ENCODE measurements around the gene ELOVL2.
"Not testable (repeated sequence)": the region's sequence is repeated elsewhere in the genome, so short reads cannot be mapped to it uniquely, and the experiment has no call there.

Gene ELOVL2

GRCh38 chr6:11043961-11044711, at the start of gene ELOVL2:
Gene ELOVL2, minus strand, starts transcription at chr6:11044305. Its CDS starts 75 bp downstream, at chr6:11044230.
- H3K4me1 ChIP-seq (ENCODE audit: insufficient read depth, low read length): no peaks in the 10 kb centered on the region
- DNase-seq (no peak), ATAC-seq (ENCODE audit: insufficient read depth, low read depth) (no peak)
- H3K4me2 ChIP-seq (ENCODE audit: insufficient read depth, low read length): no peak within 1 kb of the TSS
- no peak within 1 kb of the TSS for H2AFZ ChIP-seq (ENCODE audit: low read depth, low read length)
- H3K79me2 ChIP-seq (ENCODE audit: insufficient read depth, low read length): no peaks in the 10 kb centered on the region
- H3K9ac ChIP-seq (ENCODE audit: low read depth, low read length): no peak within 1 kb of the TSS
- no peaks in the 10 kb centered on the region for H3K36me3 ChIP-seq (ENCODE audit: insufficient read depth, low read length)
- no peak within 1 kb of the TSS for H3K4me3 ChIP-seq (ENCODE audit: low read depth in 1 of 2, low read length in 2 of 2)
- H3K27me3 ChIP-seq (ENCODE audit: insufficient read depth, low read length, poor library complexity): peaks cover 7% of the 10 kb centered on the region
- no peaks in the 10 kb centered on the region for H3K9me3 ChIP-seq (ENCODE audit: insufficient read depth, low read length, severe bottlenecking)
- H4K20me1 ChIP-seq (ENCODE audit: insufficient read depth, low read length): no peaks in the 10 kb centered on the region
- TF ChIP-seq CTCF (IDR thresholded peaks at IDR 0.05; ENCODE audit: borderline replicate concordance, extremely low read depth, low read length, poor library complexity, severe bottlenecking) (no peak), EZH2 (IDR thresholded peaks at IDR 0.05; ENCODE audit: borderline replicate concordance, low read depth, low read length, severe bottlenecking) (no peak)
- no peak within 1 kb of the TSS for H3K27ac ChIP-seq (ENCODE audit: low read length)

GRCh38 chr6:11093376-11093625, 49.2 kb upstream of the ELOVL2 start:
- Histone ChIP-seq H3K4me1 (ENCODE audit: insufficient read depth, low read length) (peaks cover 25% of the 10 kb centered on the region), H3K9ac (ENCODE audit: low read depth, low read length) (peak overlapping the region; percentile 97), H3K4me3 (ENCODE audit: low read depth in 1 of 2, low read length in 2 of 2) (peak overlapping the region; percentile 62 to 88), H3K4me2 (ENCODE audit: insufficient read depth, low read length) (peak overlapping the region; percentile 64), H3K36me3 (ENCODE audit: insufficient read depth, low read length) (peaks cover 13% of the 10 kb centered on the region), H4K20me1 (ENCODE audit: insufficient read depth, low read length) (peaks cover 9% of the 10 kb centered on the region; the same call in 1 of the 2 replicates), H3K27ac (ENCODE audit: low read length) (peak overlapping the region; percentile 97), H2AFZ (ENCODE audit: low read depth, low read length) (peak overlapping the region; percentile 99), H3K79me2 (ENCODE audit: insufficient read depth, low read length) (peaks cover 45% of the 10 kb centered on the region), H3K27me3 (ENCODE audit: insufficient read depth, low read length, poor library complexity) (no peaks in the 10 kb centered on the region), H3K9me3 (ENCODE audit: insufficient read depth, low read length, severe bottlenecking) (no peaks in the 10 kb centered on the region)
- TF ChIP-seq CTCF (IDR thresholded peaks at IDR 0.05; ENCODE audit: borderline replicate concordance, extremely low read depth, low read length, poor library complexity, severe bottlenecking): no peak
- no peak for TF ChIP-seq EZH2 (IDR thresholded peaks at IDR 0.05; ENCODE audit: borderline replicate concordance, low read depth, low read length, severe bottlenecking)
- ATAC-seq (ENCODE audit: insufficient read depth, low read depth) (peak; percentile 37), DNase-seq (no peak)

- peaks cover 40% of the 10 kb centered on the region for H3K79me2 ChIP-seq (ENCODE audit: insufficient read depth, low read length)
- H3K9me3 ChIP-seq (ENCODE audit: insufficient read depth, low read length, severe bottlenecking): no peaks in the 10 kb centered on the region
- peak overlapping the region; percentile 99 for H2AFZ ChIP-seq (ENCODE audit: low read depth, low read length)
- peak; percentile 26 for ATAC-seq (ENCODE audit: insufficient read depth, low read depth)
- no peak for TF ChIP-seq EZH2 (IDR thresholded peaks at IDR 0.05; ENCODE audit: borderline replicate concordance, low read depth, low read length, severe bottlenecking)
- TF ChIP-seq CTCF (IDR thresholded peaks at IDR 0.05; ENCODE audit: borderline replicate concordance, extremely low read depth, low read length, poor library complexity, severe bottlenecking): no peak
- H3K4me2 ChIP-seq (ENCODE audit: insufficient read depth, low read length): peak overlapping the region; percentile 64
- peak overlapping the region; percentile 62 to 88 for H3K4me3 ChIP-seq (ENCODE audit: low read depth in 1 of 2, low read length in 2 of 2)
- no peak for DNase-seq
- peaks cover 5% of the 10 kb centered on the region; the same call in 1 of the 2 replicates for H4K20me1 ChIP-seq (ENCODE audit: insufficient read depth, low read length)
- H3K27me3 ChIP-seq (ENCODE audit: insufficient read depth, low read length, poor library complexity): no peaks in the 10 kb centered on the region
- H3K4me1 ChIP-seq (ENCODE audit: insufficient read depth, low read length): peaks cover 25% of the 10 kb centered on the region
- peaks cover 8% of the 10 kb centered on the region for H3K36me3 ChIP-seq (ENCODE audit: insufficient read depth, low read length)
- peak overlapping the region; percentile 97 for H3K27ac ChIP-seq (ENCODE audit: low read length)
- peak overlapping the region; percentile 97 for H3K9ac ChIP-seq (ENCODE audit: low read depth, low read length)
Observed at GRCh38 chr6:11092668-11093375, 48.7 kb upstream of the ELOVL2 start.

- not testable (repeated sequence) for H3K27ac ChIP-seq (ENCODE audit: low read length); H3K9me3 ChIP-seq (ENCODE audit: insufficient read depth, low read length, severe bottlenecking); H4K20me1 ChIP-seq (ENCODE audit: insufficient read depth, low read length); H3K9ac ChIP-seq (ENCODE audit: low read depth, low read length); ATAC-seq (ENCODE audit: insufficient read depth, low read depth); H3K27me3 ChIP-seq (ENCODE audit: insufficient read depth, low read length, poor library complexity); H3K4me2 ChIP-seq (ENCODE audit: insufficient read depth, low read length); H2AFZ ChIP-seq (ENCODE audit: low read depth, low read length); DNase-seq; H3K36me3 ChIP-seq (ENCODE audit: insufficient read depth, low read length); H3K4me3 ChIP-seq (ENCODE audit: low read depth in 1 of 2, low read length in 2 of 2)
- H3K79me2 ChIP-seq (ENCODE audit: insufficient read depth, low read length): peaks cover 23% of the 10 kb centered on the region
- peaks cover 21% of the 10 kb centered on the region for H3K4me1 ChIP-seq (ENCODE audit: insufficient read depth, low read length)
Observed at GRCh38 chr6:11091141-11091540, 47.0 kb upstream of the ELOVL2 start.

Measured in DND-41 (cell line).